GM23338 (cell line): ENCODE results near the gene GALNT14. TPM values are rescaled to one million over a fixed set of nuclear protein-coding genes. Genes with fewer than 3 reads are reported as not detected.

Experiments used
- ATAC-seq: fragments of 200-7000 bp; cut with Tn5 transposase; 3 replicates; pipeline ENCODE4 v1.9.1; 2020
- DNase-seq: peaks from one replicate; pipeline ENCODE4 v3.0.0-alpha.2; 2015; ENCODE audit warnings: low spot score
- H2AFZ ChIP-seq: fragments of 200-600 bp; sonication (generic); 2 replicates; pipeline ENCODE4 v1.8.0; 2016; ENCODE audit warnings: antibody characterized with exemption, mild to moderate bottlenecking, moderate library complexity
- H3F3A ChIP-seq: fragments of 200-600 bp; sonication (generic); replicated peaks from 2 replicates; pipeline ENCODE4 v1.8.0; 2017; ENCODE audit warnings: antibody characterized with exemption, mixed run types, low read depth
- H3K27ac ChIP-seq: fragments of 200-600 bp; sonication (generic); 2 replicates; pipeline ENCODE4 v1.6.1; 2016; ENCODE audit warnings: low read depth
- H3K27me3 ChIP-seq: fragments of 200-600 bp; sonication (generic); 2 replicates; pipeline ENCODE4 v1.8.0; 2016; ENCODE audit warnings: mild to moderate bottlenecking, mixed run types, moderate library complexity; ENCODE audit not compliant: insufficient read depth
- H3K36me3 ChIP-seq: fragments of 200-600 bp; sonication (generic); 2 replicates; pipeline ENCODE4 v1.8.0; 2016; ENCODE audit warnings: mild to moderate bottlenecking; ENCODE audit not compliant: insufficient read depth
- H3K4me1 ChIP-seq: fragments of 200-600 bp; sonication (generic); 2 replicates; pipeline ENCODE4 v1.8.0; 2016; ENCODE audit warnings: mild to moderate bottlenecking, moderate library complexity; ENCODE audit not compliant: insufficient read depth
- H3K4me2 ChIP-seq: fragments of 200-600 bp; sonication (generic); 2 replicates; pipeline ENCODE4 v1.7.1; 2017; ENCODE audit warnings: mixed run types
- H3K4me3 ChIP-seq: fragments of 200-600 bp; sonication (generic); 2 replicates; pipeline ENCODE4 v1.6.1; 2016; ENCODE audit warnings: mixed run types
- H3K79me2 ChIP-seq: fragments of 200-600 bp; sonication (generic); replicated peaks from 2 replicates; pipeline ENCODE4 v1.8.0; 2017; ENCODE audit warnings: mild to moderate bottlenecking; ENCODE audit not compliant: insufficient read depth
- H3K9me2 ChIP-seq: fragments of 200-600 bp; sonication (generic); 2 replicates; pipeline ENCODE4 v1.8.0; 2017; ENCODE audit not compliant: insufficient read depth
- H4K20me1 ChIP-seq: fragments of 200-600 bp; sonication (generic); replicated peaks from 2 replicates; pipeline ENCODE4 v1.8.0; 2017; ENCODE audit warnings: mild to moderate bottlenecking; ENCODE audit not compliant: insufficient read depth
- H3K27ac Mint-ChIP-seq: 2 replicates; pipeline ENCODE4 v1.8.0; 2020; ENCODE audit warnings: inconsistent platforms, mild to moderate bottlenecking, moderate library complexity, mixed read lengths
- H3K27me3 Mint-ChIP-seq: 3 replicates; pipeline ENCODE4 v1.8.0; 2022; ENCODE audit warnings: low read depth, mild to moderate bottlenecking, moderate library complexity, mixed read lengths, inconsistent platforms; ENCODE audit not compliant: insufficient read depth, poor library complexity
- H3K36me3 Mint-ChIP-seq: 3 replicates; pipeline ENCODE4 v1.8.0; 2021; ENCODE audit warnings: low read depth, mild to moderate bottlenecking, inconsistent platforms, moderate library complexity, mixed read lengths
- H3K4me1 Mint-ChIP-seq: 3 replicates; pipeline ENCODE4 v1.8.0; 2020; ENCODE audit warnings: mild to moderate bottlenecking, inconsistent platforms, mixed read lengths
- H3K4me3 Mint-ChIP-seq: 3 replicates; pipeline ENCODE4 v1.8.0; 2021; ENCODE audit warnings: moderate library complexity, mild to moderate bottlenecking, inconsistent platforms, mixed read lengths
- H3K9me3 Mint-ChIP-seq: 3 replicates; pipeline ENCODE4 v1.8.0; 2020; ENCODE audit warnings: moderate library complexity, mild to moderate bottlenecking, inconsistent platforms, mixed read lengths
- CREB1 ChIP-seq: fragments of 250-450 bp; sonication (Bioruptor Pico); IDR thresholded peaks from 2 replicates; pipeline ENCODE4 v1.5.0; 2020; ENCODE audit warnings: low read depth, mild to moderate bottlenecking, moderate library complexity
- EZH2 ChIP-seq: fragments of 200-600 bp; sonication (generic); IDR thresholded peaks from one replicate; pipeline ENCODE4 v1.8.0; 2017; ENCODE audit warnings: antibody characterized with exemption, mild to moderate bottlenecking, low read depth; ENCODE audit not compliant: unreplicated experiment
- EZH2phosphoT487 ChIP-seq: fragments of 200-600 bp; sonication (generic); IDR thresholded peaks from one replicate; pipeline ENCODE4 v1.8.1; 2018; ENCODE audit warnings: antibody characterized with exemption; ENCODE audit not compliant: unreplicated experiment
- JUNB ChIP-seq: IDR thresholded peaks from one replicate; pipeline ENCODE4 v1.6.1; 2016; ENCODE audit warnings: antibody characterized with exemption; ENCODE audit not compliant: unreplicated experiment
- NANOG ChIP-seq: IDR thresholded peaks from 2 replicates; pipeline ENCODE4 v1.6.1; 2016; ENCODE audit warnings: antibody characterized with exemption, borderline replicate concordance
- POLR2AphosphoS5 ChIP-seq: IDR thresholded peaks from 2 replicates; pipeline ENCODE4 v1.6.1; 2016; ENCODE audit warnings: antibody characterized with exemption, low read depth
- STAT1 ChIP-seq: IDR thresholded peaks from one replicate; pipeline ENCODE4 v1.6.1; 2016; ENCODE audit warnings: antibody characterized with exemption; ENCODE audit not compliant: unreplicated experiment
- ZNF114 ChIP-seq: fragments of 250-450 bp; sonication (Bioruptor Pico); IDR thresholded peaks from 2 replicates; pipeline ENCODE4 v1.5.0; 2020; ENCODE audit warnings: mild to moderate bottlenecking, moderate library complexity
- ZNF331 ChIP-seq: fragments of 250-450 bp; sonication (Bioruptor Pico); IDR thresholded peaks from 2 replicates; pipeline ENCODE4 v1.5.0; 2020; ENCODE audit warnings: low read depth, mild to moderate bottlenecking, moderate library complexity
- polyA plus RNA-seq: library from polyadenylated mRNA; unstranded; fragments of >200 nt; fragmentation: Nextera tagmentation; extraction: Ambion mirVana; gene quantifications from 2 replicates; pipeline ENCODE4 v1.2.1, GENCODE V29; 2016
- total RNA-seq: library from RNA; depleted of rRNA; stranded (reverse); fragments of >200 nt; shearing (Covaris generic); gene quantifications from 2 replicates; pipeline ENCODE4 v1.2.3, GENCODE V29; 2014
- TF ChIP-seq, protein P1 (sequence below): fragments of 250-450 bp; sonication (Bioruptor Pico); IDR thresholded peaks from 2 replicates; pipeline ENCODE4 v1.5.0; 2020; ENCODE audit warnings: mild to moderate bottlenecking, moderate library complexity
- TF ChIP-seq, protein P2 (sequence below): IDR thresholded peaks from one replicate; pipeline ENCODE4 v1.6.1; 2018; ENCODE audit warnings: antibody characterized with exemption; ENCODE audit not compliant: unreplicated experiment
- TF ChIP-seq, protein P3 (sequence below): IDR thresholded peaks from 2 replicates; pipeline ENCODE4 v1.6.1; 2016; ENCODE audit warnings: antibody characterized with exemption
- TF ChIP-seq, protein P4 (sequence below), 2 experiments: fragments of 200-600 bp in 1 of 2; sonication (generic) in 1 of 2; conservative IDR thresholded peaks; 2 replicates each; pipeline versions ENCODE4 v1.5.1 to v1.6.1; 2016 to 2017; ENCODE audit warnings: antibody characterized with exemption in 2 of 2, low read depth in 2 of 2, mild to moderate bottlenecking in 2 of 2, moderate library complexity in 1 of 2

Gene GALNT14
- total and polyA plus RNA-seq, 2 experiments from 2014 or later: 5.4 to 7.7 TPM

DNA sequence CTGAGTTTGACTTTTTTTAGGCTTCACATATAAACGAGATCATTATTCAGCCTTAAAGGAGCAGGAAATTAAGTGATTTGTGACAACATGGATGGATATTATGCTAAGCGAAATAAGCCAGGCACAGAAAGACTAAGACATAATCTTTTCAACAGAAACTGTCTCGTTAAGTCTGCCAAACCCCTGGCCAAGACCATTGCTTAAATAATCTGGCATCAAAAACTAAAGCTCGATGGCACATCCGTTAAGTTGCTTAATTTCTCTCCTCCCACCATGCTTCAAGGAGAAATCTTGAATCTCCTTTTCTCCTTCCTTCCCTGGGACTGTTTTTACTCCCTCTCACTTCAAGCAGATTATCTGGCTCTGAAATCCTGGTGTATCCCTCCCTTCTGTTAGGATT, 140.3 kb downstream of the GALNT14 start:
- no peak overlapping the region for H3K4me3 Mint-ChIP-seq

More for the DNA sequence above, 140.3 kb downstream of the GALNT14 start:
- H3K4me2 ChIP-seq: no peak overlapping the region
- no peaks in the 10 kb centered on the region for H3K27me3 ChIP-seq
- ATAC-seq (no peak), DNase-seq (no peak)
- peaks cover 4% of the 10 kb centered on the region for H3K27me3 Mint-ChIP-seq
- no peak overlapping the region for H3K27ac Mint-ChIP-seq
- TF ChIP-seq, protein P1, sequence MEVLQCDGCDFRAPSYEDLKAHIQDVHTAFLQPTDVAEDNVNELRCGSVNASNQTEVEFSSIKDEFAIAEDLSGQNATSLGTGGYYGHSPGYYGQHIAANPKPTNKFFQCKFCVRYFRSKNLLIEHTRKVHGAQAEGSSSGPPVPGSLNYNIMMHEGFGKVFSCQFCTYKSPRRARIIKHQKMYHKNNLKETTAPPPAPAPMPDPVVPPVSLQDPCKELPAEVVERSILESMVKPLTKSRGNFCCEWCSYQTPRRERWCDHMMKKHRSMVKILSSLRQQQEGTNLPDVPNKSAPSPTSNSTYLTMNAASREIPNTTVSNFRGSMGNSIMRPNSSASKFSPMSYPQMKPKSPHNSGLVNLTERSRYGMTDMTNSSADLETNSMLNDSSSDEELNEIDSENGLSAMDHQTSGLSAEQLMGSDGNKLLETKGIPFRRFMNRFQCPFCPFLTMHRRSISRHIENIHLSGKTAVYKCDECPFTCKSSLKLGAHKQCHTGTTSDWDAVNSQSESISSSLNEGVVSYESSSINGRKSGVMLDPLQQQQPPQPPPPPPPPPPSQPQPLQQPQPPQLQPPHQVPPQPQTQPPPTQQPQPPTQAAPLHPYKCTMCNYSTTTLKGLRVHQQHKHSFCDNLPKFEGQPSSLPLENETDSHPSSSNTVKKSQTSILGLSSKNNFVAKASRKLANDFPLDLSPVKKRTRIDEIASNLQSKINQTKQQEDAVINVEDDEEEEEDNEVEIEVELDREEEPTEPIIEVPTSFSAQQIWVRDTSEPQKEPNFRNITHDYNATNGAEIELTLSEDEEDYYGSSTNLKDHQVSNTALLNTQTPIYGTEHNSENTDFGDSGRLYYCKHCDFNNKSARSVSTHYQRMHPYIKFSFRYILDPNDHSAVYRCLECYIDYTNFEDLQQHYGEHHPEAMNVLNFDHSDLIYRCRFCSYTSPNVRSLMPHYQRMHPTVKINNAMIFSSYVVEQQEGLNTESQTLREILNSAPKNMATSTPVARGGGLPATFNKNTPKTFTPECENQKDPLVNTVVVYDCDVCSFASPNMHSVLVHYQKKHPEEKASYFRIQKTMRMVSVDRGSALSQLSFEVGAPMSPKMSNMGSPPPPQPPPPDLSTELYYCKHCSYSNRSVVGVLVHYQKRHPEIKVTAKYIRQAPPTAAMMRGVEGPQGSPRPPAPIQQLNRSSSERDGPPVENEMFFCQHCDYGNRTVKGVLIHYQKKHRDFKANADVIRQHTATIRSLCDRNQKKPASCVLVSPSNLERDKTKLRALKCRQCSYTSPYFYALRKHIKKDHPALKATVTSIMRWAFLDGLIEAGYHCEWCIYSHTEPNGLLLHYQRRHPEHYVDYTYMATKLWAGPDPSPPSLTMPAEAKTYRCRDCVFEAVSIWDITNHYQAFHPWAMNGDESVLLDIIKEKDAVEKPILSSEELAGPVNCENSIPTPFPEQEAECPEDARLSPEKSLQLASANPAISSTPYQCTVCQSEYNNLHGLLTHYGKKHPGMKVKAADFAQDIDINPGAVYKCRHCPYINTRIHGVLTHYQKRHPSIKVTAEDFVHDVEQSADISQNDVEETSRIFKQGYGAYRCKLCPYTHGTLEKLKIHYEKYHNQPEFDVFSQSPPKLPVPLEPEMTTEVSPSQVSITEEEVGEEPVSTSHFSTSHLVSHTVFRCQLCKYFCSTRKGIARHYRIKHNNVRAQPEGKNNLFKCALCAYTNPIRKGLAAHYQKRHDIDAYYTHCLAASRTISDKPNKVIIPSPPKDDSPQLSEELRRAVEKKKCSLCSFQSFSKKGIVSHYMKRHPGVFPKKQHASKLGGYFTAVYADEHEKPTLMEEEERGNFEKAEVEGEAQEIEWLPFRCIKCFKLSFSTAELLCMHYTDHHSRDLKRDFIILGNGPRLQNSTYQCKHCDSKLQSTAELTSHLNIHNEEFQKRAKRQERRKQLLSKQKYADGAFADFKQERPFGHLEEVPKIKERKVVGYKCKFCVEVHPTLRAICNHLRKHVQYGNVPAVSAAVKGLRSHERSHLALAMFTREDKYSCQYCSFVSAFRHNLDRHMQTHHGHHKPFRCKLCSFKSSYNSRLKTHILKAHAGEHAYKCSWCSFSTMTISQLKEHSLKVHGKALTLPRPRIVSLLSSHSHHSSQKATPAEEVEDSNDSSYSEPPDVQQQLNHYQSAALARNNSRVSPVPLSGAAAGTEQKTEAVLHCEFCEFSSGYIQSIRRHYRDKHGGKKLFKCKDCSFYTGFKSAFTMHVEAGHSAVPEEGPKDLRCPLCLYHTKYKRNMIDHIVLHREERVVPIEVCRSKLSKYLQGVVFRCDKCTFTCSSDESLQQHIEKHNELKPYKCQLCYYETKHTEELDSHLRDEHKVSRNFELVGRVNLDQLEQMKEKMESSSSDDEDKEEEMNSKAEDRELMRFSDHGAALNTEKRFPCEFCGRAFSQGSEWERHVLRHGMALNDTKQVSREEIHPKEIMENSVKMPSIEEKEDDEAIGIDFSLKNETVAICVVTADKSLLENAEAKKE (CRISPR knock-in tag): no peak
- TF ChIP-seq STAT1 (no peak), POLR2AphosphoS5 (no peak), ZNF331 (CRISPR knock-in tag) (no peak), EZH2phosphoT487 (no peak), JUNB (no peak), NANOG (no peak), CREB1 (no peak), ZNF114 (CRISPR knock-in tag) (no peak), EZH2 (no peak)
- TF ChIP-seq, protein P2, sequence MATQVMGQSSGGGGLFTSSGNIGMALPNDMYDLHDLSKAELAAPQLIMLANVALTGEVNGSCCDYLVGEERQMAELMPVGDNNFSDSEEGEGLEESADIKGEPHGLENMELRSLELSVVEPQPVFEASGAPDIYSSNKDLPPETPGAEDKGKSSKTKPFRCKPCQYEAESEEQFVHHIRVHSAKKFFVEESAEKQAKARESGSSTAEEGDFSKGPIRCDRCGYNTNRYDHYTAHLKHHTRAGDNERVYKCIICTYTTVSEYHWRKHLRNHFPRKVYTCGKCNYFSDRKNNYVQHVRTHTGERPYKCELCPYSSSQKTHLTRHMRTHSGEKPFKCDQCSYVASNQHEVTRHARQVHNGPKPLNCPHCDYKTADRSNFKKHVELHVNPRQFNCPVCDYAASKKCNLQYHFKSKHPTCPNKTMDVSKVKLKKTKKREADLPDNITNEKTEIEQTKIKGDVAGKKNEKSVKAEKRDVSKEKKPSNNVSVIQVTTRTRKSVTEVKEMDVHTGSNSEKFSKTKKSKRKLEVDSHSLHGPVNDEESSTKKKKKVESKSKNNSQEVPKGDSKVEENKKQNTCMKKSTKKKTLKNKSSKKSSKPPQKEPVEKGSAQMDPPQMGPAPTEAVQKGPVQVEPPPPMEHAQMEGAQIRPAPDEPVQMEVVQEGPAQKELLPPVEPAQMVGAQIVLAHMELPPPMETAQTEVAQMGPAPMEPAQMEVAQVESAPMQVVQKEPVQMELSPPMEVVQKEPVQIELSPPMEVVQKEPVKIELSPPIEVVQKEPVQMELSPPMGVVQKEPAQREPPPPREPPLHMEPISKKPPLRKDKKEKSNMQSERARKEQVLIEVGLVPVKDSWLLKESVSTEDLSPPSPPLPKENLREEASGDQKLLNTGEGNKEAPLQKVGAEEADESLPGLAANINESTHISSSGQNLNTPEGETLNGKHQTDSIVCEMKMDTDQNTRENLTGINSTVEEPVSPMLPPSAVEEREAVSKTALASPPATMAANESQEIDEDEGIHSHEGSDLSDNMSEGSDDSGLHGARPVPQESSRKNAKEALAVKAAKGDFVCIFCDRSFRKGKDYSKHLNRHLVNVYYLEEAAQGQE: no peak
- TF ChIP-seq, protein P3, sequence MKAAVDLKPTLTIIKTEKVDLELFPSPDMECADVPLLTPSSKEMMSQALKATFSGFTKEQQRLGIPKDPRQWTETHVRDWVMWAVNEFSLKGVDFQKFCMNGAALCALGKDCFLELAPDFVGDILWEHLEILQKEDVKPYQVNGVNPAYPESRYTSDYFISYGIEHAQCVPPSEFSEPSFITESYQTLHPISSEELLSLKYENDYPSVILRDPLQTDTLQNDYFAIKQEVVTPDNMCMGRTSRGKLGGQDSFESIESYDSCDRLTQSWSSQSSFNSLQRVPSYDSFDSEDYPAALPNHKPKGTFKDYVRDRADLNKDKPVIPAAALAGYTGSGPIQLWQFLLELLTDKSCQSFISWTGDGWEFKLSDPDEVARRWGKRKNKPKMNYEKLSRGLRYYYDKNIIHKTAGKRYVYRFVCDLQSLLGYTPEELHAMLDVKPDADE: no peak
- TF ChIP-seq, protein P4, sequence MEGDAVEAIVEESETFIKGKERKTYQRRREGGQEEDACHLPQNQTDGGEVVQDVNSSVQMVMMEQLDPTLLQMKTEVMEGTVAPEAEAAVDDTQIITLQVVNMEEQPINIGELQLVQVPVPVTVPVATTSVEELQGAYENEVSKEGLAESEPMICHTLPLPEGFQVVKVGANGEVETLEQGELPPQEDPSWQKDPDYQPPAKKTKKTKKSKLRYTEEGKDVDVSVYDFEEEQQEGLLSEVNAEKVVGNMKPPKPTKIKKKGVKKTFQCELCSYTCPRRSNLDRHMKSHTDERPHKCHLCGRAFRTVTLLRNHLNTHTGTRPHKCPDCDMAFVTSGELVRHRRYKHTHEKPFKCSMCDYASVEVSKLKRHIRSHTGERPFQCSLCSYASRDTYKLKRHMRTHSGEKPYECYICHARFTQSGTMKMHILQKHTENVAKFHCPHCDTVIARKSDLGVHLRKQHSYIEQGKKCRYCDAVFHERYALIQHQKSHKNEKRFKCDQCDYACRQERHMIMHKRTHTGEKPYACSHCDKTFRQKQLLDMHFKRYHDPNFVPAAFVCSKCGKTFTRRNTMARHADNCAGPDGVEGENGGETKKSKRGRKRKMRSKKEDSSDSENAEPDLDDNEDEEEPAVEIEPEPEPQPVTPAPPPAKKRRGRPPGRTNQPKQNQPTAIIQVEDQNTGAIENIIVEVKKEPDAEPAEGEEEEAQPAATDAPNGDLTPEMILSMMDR (conservative IDR thresholded peaks at IDR 0.05; ENCODE audit: low read depth in 2 of 2): no peak
- no peaks in the 10 kb centered on the region for H3K79me2 ChIP-seq
- no peaks in the 10 kb centered on the region for H3K9me3 Mint-ChIP-seq
- H3K4me1 Mint-ChIP-seq: no peaks in the 10 kb centered on the region
- H3K4me3 ChIP-seq: no peak overlapping the region
- no peak overlapping the region for H2AFZ ChIP-seq
- H3K9me2 ChIP-seq: no peaks in the 10 kb centered on the region; the same call in 1 of the 2 replicates
- no peaks in the 10 kb centered on the region for H3K4me1 ChIP-seq
- no peaks in the 10 kb centered on the region for H3F3A ChIP-seq
- no peaks in the 10 kb centered on the region for H3K36me3 Mint-ChIP-seq
- H3K27ac ChIP-seq: no peak overlapping the region
- H3K36me3 ChIP-seq: no peaks in the 10 kb centered on the region
- H4K20me1 ChIP-seq: no peaks in the 10 kb centered on the region
